Adipocyte (in vitro differentiated cells): ENCODE data around the gene NFATC2.

Source experiments
- DNase-seq: peaks from one replicate; pipeline ENCODE4 v3.0.0-alpha.2; 2015; ENCODE audit warnings: low read depth
- H3K27me3 ChIP-seq: replicated peaks from 2 replicates; pipeline ENCODE4 v1.7.0; 2013; ENCODE audit warnings: mild to moderate bottlenecking, low read length, moderate library complexity; ENCODE audit not compliant: control insufficient read depth, insufficient read depth
- H3K36me3 ChIP-seq: 2 replicates; pipeline ENCODE4 v1.7.0; 2013; ENCODE audit warnings: low read length, mild to moderate bottlenecking, moderate library complexity; ENCODE audit not compliant: control insufficient read depth, insufficient read depth, severe bottlenecking
- H3K4me1 ChIP-seq: 2 replicates; pipeline ENCODE4 v1.7.0; 2013; ENCODE audit warnings: mild to moderate bottlenecking, low read length, moderate library complexity; ENCODE audit not compliant: control insufficient read depth, insufficient read depth
- H3K4me3 ChIP-seq: 2 replicates; pipeline ENCODE4 v1.7.0; 2013; ENCODE audit warnings: mild to moderate bottlenecking, low read length, moderate library complexity
- H3K9ac ChIP-seq: 2 replicates; pipeline ENCODE4 v1.7.0; 2013; ENCODE audit warnings: mild to moderate bottlenecking, low read length, moderate library complexity
- H3K9me3 ChIP-seq: 2 replicates; pipeline ENCODE4 v1.7.0; 2013; ENCODE audit warnings: mild to moderate bottlenecking, low read length, moderate library complexity; ENCODE audit not compliant: control insufficient read depth

The NFATC2 gene

DNA sequence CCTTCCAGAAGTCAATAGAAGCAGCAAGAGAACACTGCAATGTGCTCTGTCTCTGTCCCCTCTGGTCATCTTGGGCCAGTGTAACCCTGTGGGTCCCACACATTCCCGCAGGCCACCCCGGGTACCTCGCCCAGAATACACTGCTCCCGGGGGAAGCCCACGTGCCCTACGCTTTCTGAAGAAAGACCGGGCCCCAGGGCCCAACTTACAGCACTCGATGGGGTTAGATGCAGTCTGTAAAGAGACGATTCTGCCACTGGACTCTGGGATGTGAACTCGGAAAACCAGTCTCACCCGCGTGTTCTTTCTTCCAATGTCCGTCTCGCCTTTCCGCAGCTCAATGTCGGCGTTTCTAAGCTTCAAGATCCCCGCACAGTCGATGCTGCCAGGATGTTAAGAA is 68.7 kb downstream of the NFATC2 start:
- Histone ChIP-seq H3K4me1 (no peaks in the 10 kb centered on the region), H3K4me3 (no peak overlapping the region), H3K9me3 (peaks cover 5% of the 10 kb centered on the region), H3K27me3 (peaks cover 4% of the 10 kb centered on the region), H3K36me3 (no peaks in the 10 kb centered on the region), H3K9ac (no peak overlapping the region)
- DNase-seq: no peak

GRCh38 chr20:51473256-51473655 is 69.3 kb downstream of the NFATC2 start:
- no peak for DNase-seq
- Histone ChIP-seq H3K4me3 (no peak overlapping the region), H3K4me1 (no peaks in the 10 kb centered on the region), H3K9ac (no peak overlapping the region), H3K27me3 (peaks cover 4% of the 10 kb centered on the region), H3K36me3 (no peaks in the 10 kb centered on the region), H3K9me3 (peaks cover 5% of the 10 kb centered on the region)

- Histone ChIP-seq H3K27me3 (peaks cover 4% of the 10 kb centered on the region), H3K9ac (no peak overlapping the region), H3K36me3 (no peaks in the 10 kb centered on the region), H3K4me3 (no peak overlapping the region), H3K9me3 (no peaks in the 10 kb centered on the region), H3K4me1 (no peaks in the 10 kb centered on the region)
- DNase-seq: no peak
These were observed 71.6 kb downstream of the NFATC2 start for GRCh38 chr20:51470907-51471411.

DNA sequence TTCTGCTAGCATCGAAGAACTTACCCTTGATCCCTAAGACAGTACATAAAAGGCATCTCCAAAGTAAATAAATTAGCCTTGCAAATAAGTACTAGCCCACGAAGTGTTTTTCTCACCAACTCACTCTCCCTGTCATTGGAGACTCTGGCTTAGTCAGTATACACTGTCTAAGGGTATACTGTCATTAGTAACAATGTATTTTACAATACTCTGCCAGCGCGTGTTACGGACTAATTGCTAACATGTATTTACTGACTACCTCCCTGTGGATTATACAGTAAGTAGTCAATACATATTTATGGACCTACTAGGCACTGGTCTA is 72.1 kb downstream of the NFATC2 start:
- no peak overlapping the region for H3K4me3 ChIP-seq
- H3K4me1 ChIP-seq: no peaks in the 10 kb centered on the region
- DNase-seq: no peak
- H3K9me3 ChIP-seq: no peaks in the 10 kb centered on the region
- no peaks in the 10 kb centered on the region for H3K36me3 ChIP-seq
- H3K9ac ChIP-seq: no peak overlapping the region
- peaks cover 4% of the 10 kb centered on the region for H3K27me3 ChIP-seq

- H3K9me3 ChIP-seq: no peaks in the 10 kb centered on the region
- no peak overlapping the region for H3K9ac ChIP-seq
- no peaks in the 10 kb centered on the region for H3K4me1 ChIP-seq
- peaks cover 4% of the 10 kb centered on the region for H3K27me3 ChIP-seq
- DNase-seq: no peak
- no peak overlapping the region for H3K4me3 ChIP-seq
- H3K36me3 ChIP-seq: no peaks in the 10 kb centered on the region
These were observed 72.7 kb downstream of the NFATC2 start for GRCh38 chr20:51469578-51470498.

DNA sequence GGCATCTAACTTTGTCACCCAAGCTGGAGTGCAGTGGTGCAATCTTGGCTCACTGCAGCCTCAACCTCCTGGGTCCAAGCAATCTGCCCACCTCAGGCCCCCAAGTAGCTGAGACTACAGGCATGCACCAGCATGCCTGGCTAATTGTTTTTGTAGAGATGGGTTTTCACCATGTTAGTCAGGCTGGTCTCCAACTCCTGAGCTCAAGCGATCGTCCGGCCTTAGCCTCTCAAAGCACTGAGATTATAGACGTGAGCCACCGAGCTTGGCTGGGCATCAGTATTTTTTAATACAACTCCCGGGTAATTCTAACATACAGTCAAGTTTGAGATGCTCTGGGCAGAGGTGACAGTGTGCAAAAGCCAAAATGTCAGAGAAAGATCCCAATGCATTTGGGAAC is 73.5 kb downstream of the NFATC2 start:
- Histone ChIP-seq H3K27me3 (peaks cover 4% of the 10 kb centered on the region), H3K4me1 (no peaks in the 10 kb centered on the region), H3K9me3 (no peaks in the 10 kb centered on the region), H3K9ac (no peak overlapping the region), H3K36me3 (no peaks in the 10 kb centered on the region), H3K4me3 (no peak overlapping the region)
- no peak for DNase-seq

DNA sequence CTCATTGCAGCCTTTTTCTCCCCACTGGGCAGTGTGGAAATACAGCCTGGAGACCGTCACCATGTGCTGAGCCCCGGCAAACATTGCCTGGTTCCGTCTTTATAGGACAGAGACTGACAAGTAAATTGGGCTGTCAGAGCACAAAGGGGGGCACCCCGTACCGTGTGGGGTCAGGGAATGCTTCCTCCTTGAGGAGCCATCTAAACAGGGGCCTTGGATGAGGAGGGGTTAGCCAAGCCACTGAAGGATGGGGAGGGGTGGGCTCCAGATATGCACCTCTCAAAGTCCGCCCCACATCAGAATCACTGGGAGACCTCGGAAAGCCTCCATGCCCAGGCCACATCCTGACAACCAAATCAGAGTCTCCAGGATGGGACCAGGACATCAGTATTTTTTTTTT is 73.9 kb downstream of the NFATC2 start:
- Histone ChIP-seq H3K4me3 (no peak overlapping the region), H3K27me3 (peaks cover 4% of the 10 kb centered on the region), H3K9ac (no peak overlapping the region), H3K4me1 (no peaks in the 10 kb centered on the region), H3K36me3 (no peaks in the 10 kb centered on the region), H3K9me3 (no peaks in the 10 kb centered on the region)
- no peak for DNase-seq

DNA sequence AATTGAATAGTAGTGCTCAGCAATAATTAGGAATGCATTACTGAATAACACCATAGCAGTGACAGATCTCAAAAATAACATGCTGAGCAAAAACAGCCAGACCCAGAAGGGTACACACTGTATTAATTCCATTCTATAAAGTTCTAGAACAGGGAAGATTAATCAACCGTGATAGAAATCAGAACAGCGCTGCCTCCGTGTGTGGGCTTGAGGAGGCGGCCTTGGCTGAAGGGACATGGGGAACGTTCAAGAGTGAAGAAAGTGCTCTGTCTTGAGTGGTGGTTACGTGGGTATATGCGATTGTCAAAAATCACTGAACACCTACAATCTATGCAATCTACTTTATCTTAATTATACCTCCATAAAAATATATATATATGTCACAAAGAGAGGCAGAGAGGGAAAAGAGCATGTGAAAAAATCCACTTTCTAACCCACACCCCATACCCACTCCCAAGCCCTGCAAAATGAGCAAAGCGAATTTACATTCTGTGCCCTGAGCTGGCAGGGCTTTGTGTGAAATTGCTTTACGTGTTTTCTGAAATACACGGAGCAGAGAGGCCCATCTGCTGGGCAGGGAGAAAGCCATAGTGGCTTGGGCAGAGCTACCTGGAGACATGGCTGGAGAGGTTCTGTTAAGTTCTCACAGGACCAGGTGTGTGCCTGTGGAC is 74.4 kb downstream of the NFATC2 start:
- Histone ChIP-seq H3K9me3 (no peaks in the 10 kb centered on the region), H3K4me3 (no peak overlapping the region), H3K9ac (no peak overlapping the region), H3K36me3 (no peaks in the 10 kb centered on the region), H3K27me3 (peaks cover 4% of the 10 kb centered on the region), H3K4me1 (peaks cover 3% of the 10 kb centered on the region)
- DNase-seq: no peak

DNA sequence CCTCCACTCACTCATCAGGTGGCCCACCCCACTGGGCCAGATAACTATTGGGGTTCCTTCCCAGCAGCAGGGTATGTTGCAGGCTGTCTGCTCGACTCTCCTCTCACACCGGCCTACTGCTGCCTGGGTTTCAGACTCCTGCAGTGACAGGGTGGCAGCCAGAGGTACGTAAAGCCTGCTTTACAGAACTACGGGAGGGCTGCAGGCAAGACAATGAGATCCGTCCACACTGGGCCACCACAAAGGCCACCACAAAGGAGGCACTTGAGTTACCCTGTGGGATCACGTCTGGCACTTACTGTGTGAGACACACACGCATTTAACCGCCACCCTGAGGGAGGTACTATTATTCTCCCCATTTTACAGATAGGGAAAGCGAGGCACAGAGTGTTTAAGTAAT is 78.5 kb downstream of the NFATC2 start:
- no peaks in the 10 kb centered on the region for H3K9me3 ChIP-seq
- H3K4me1 ChIP-seq: peaks cover 11% of the 10 kb centered on the region
- DNase-seq: no peak
- no peaks in the 10 kb centered on the region for H3K36me3 ChIP-seq
- no peak overlapping the region for H3K9ac ChIP-seq
- no peak overlapping the region for H3K4me3 ChIP-seq
- no peaks in the 10 kb centered on the region for H3K27me3 ChIP-seq

GRCh38 chr20:51463560-51463959 is 79.0 kb downstream of the NFATC2 start:
- no peaks in the 10 kb centered on the region for H3K36me3 ChIP-seq
- DNase-seq: no peak
- H3K4me1 ChIP-seq: peaks cover 11% of the 10 kb centered on the region
- H3K4me3 ChIP-seq: no peak overlapping the region
- H3K9ac ChIP-seq: no peak overlapping the region
- H3K27me3 ChIP-seq: no peaks in the 10 kb centered on the region
- H3K9me3 ChIP-seq: no peaks in the 10 kb centered on the region

GRCh38 chr20:51462566-51463276 is 79.8 kb downstream of the NFATC2 start:
- Histone ChIP-seq H3K4me3 (no peak overlapping the region), H3K9me3 (no peaks in the 10 kb centered on the region)

More at GRCh38 chr20:51462566-51463276, 79.8 kb downstream of the NFATC2 start:
- Histone ChIP-seq H3K36me3 (no peaks in the 10 kb centered on the region), H3K9ac (peak overlapping the region; percentile 35), H3K27me3 (no peaks in the 10 kb centered on the region), H3K4me1 (peaks cover 12% of the 10 kb centered on the region)
- peak; percentile 78 for DNase-seq
